WTC11 (cell line): Measurements from ENCODE around the gene CABP7.

ENCODE experiments used
- E2F1 ChIP-seq: sonication (generic); formaldehyde crosslinking; IDR thresholded peaks from 2 replicates; pipeline ENCODE4 v1.8.0; 2022; ENCODE audit warnings: mild to moderate bottlenecking, missing genetic modification reagents
- FOXJ3 ChIP-seq: sonication (generic); formaldehyde crosslinking; IDR thresholded peaks from 2 replicates; pipeline ENCODE4 v1.9.0; 2021; ENCODE audit warnings: missing genetic modification reagents, mild to moderate bottlenecking, borderline replicate concordance
- ZNF232 ChIP-seq: sonication (generic); formaldehyde crosslinking; IDR thresholded peaks from 2 replicates; pipeline ENCODE4 v1.8.0; 2022; ENCODE audit warnings: mild to moderate bottlenecking, missing genetic modification reagents
- TF ChIP-seq, protein P1 (sequence below): sonication (generic); formaldehyde crosslinking; IDR thresholded peaks from 2 replicates; pipeline ENCODE4 v1.8.1; 2023; ENCODE audit warnings: mild to moderate bottlenecking, missing genetic modification reagents

GRCh38 chr22:29683536-29683935 lies 36.3 kb upstream of the CABP7 start:
- TF ChIP-seq E2F1 (CRISPR knock-in tag) (no peak), FOXJ3 (CRISPR knock-in tag) (no peak), ZNF232 (CRISPR knock-in tag) (no peak)
- TF ChIP-seq, protein P1, sequence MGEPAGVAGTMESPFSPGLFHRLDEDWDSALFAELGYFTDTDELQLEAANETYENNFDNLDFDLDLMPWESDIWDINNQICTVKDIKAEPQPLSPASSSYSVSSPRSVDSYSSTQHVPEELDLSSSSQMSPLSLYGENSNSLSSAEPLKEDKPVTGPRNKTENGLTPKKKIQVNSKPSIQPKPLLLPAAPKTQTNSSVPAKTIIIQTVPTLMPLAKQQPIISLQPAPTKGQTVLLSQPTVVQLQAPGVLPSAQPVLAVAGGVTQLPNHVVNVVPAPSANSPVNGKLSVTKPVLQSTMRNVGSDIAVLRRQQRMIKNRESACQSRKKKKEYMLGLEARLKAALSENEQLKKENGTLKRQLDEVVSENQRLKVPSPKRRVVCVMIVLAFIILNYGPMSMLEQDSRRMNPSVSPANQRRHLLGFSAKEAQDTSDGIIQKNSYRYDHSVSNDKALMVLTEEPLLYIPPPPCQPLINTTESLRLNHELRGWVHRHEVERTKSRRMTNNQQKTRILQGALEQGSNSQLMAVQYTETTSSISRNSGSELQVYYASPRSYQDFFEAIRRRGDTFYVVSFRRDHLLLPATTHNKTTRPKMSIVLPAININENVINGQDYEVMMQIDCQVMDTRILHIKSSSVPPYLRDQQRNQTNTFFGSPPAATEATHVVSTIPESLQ (CRISPR knock-in tag): no peak
